LNCaP clone FGC (cell line): ENCODE measurements around the gene SLC22A15.
A peak's percentile ranks its signal among the peaks of the same experiment; 100 is the strongest.

ENCODE experiments used
- DNase-seq: peaks from one replicate; pipeline ENCODE4 v3.0.0-alpha.2; 2011; ENCODE audit warnings: low read depth
- H3K4me3 ChIP-seq: 2 replicates; pipeline ENCODE4 v1.5.1; 2011; ENCODE audit warnings: mild to moderate bottlenecking, low read depth, low read length, control low read depth
- TF ChIP-seq, protein P1 (sequence below): IDR thresholded peaks from 2 replicates; pipeline ENCODE4 v1.5.1; 2012; ENCODE audit warnings: mild to moderate bottlenecking; ENCODE audit not compliant: control insufficient read depth, insufficient read depth; ENCODE audit errors: extremely low read depth

SLC22A15 gene

DNA sequence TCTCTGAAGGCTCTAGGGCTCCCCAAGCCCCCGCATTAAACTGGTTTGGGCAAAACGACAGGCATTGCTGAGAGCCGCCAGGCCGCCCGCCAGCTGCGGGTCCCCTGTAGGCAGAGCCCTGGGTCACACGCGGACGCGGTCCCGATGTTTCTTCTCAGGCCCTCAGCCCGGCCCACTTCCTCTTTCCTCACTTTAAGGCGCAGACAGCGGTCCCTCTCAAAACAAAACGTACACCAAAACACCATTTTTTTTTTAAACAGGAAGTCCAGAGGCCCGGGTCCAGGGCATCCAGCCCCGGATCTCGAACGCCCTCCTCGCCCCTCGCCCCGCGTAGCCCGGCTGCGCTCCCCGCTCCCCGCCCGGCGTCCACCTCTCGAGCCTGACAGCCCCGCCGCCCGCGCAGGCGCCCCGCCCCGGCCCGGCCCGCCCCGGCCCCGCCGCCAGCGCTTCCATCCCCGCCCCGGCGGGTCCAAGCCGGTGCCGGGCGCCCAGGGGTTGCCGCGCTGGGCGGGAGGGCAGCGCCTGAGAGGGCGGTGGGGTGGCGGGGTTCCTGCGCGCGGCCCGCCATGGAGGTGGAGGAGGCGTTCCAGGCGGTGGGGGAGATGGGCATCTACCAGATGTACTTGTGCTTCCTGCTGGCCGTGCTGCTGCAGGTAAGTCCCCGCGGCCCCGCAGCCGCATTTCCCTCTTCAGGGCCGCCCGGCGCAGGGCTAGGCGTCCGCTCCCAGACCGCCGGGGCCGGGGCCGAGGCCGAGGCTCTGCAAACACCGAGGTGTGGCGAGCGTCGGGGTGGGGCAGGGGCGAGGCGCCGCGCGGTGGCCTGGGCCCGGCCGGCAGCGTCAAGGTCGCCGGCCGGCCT is at the start of gene SLC22A15:
SLC22A15 (plus strand) TSS at position 452 of the 859 bp plus-strand sequence; CDS start at position 567, 115 bp downstream.
- no peak for DNase-seq

DNA sequence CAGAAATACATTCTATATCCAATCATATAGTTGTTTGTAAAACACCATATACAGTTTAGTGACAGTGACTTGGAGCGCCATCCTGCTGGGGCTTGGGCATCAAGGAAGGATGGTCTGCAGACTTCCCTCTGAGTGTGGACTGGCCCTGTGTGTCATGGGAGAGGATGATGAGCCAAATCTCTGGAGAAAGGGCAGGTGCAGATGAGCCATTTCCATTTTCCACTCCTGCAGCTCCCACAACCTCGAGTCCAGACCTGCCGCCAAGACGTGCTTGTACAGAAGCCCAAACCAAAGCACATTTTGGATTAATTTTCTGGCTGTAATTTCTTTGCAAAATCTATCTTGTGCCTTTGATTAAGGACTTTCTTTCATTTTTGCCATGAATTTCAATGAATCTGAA is 48.3 kb upstream of the SLC22A15 start:
- DNase-seq = no peak
- no peak overlapping the region for H3K4me3 ChIP-seq

More for the DNA sequence above, at the start of gene SLC22A15:
- H3K4me3 ChIP-seq = peak within 1 kb of the TSS; percentile 65
- TF ChIP-seq, protein P1, sequence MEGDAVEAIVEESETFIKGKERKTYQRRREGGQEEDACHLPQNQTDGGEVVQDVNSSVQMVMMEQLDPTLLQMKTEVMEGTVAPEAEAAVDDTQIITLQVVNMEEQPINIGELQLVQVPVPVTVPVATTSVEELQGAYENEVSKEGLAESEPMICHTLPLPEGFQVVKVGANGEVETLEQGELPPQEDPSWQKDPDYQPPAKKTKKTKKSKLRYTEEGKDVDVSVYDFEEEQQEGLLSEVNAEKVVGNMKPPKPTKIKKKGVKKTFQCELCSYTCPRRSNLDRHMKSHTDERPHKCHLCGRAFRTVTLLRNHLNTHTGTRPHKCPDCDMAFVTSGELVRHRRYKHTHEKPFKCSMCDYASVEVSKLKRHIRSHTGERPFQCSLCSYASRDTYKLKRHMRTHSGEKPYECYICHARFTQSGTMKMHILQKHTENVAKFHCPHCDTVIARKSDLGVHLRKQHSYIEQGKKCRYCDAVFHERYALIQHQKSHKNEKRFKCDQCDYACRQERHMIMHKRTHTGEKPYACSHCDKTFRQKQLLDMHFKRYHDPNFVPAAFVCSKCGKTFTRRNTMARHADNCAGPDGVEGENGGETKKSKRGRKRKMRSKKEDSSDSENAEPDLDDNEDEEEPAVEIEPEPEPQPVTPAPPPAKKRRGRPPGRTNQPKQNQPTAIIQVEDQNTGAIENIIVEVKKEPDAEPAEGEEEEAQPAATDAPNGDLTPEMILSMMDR = no peak

GRCh38 chr1:115929881-115930280 is 46.4 kb upstream of the SLC22A15 start:
- TF ChIP-seq, protein P1 = no peak
- H3K4me3 ChIP-seq = no peak overlapping the region
- no peak for DNase-seq

More for the DNA sequence above, 48.3 kb upstream of the SLC22A15 start:
- TF ChIP-seq, protein P1 = no peak

GRCh38 chr1:115933625-115934024 is 42.7 kb upstream of the SLC22A15 start:
- TF ChIP-seq, protein P1 = no peak
- DNase-seq = no peak
- no peak overlapping the region for H3K4me3 ChIP-seq

DNA sequence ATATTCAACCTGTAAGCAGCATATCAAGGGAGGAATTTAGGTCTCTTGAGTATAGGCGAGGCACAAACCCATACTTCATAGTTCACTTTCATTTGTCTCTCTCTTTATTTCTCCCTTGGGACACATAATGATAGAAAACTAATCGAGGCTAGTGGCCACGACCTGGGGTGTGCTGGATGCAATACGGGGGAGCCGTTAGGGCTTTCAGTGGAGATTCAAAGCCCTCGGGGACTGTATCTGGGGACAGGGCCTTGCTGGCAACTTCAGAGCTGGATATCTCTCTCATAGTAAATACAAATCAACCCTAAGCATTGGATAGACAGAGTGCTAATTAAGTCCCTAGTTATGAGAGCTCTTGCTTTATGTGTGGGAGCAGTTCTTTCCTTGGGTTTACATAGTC is 36.9 kb upstream of the SLC22A15 start:
- H3K4me3 ChIP-seq = no peak overlapping the region
- no peak for DNase-seq
- TF ChIP-seq, protein P1 = no peak

DNA sequence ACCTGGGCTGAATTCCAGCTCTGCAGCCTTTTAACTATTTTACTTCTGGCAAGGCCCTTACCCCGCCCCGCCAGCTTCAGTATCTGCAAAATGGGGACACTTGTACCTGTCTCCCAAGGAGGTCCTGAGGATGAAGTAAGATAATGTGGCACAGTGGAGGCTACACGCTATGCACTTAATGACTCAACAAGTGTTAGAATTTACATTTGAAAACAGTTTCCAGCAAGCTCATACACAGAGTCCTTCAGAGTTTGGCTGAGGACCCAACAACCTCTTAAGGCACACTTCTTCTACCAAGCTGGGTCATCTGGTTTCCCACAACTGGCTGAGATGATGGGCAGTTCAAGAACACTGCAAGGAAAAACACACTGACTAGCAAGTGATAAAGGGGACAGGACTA is 30.2 kb upstream of the SLC22A15 start:
- no peak overlapping the region for H3K4me3 ChIP-seq
- TF ChIP-seq, protein P1 = no peak
- DNase-seq = no peak

- no peak overlapping the region for H3K4me3 ChIP-seq
- no peak for DNase-seq
- TF ChIP-seq, protein P1 = no peak
Observed at GRCh38 chr1:115949156-115949555, 27.2 kb upstream of the SLC22A15 start.
